ENCODE results near the gene ATP11A.
A peak's percentile ranks its signal among the peaks of the same experiment; 100 is the strongest.
"Not testable (repeated sequence)": the region's sequence is repeated elsewhere in the genome, so short reads cannot be mapped to it uniquely, and the experiment has no call there.

Gene ATP11A

GRCh38 chr13:112880221-112880641 lies 190.4 kb downstream of the ATP11A start:
- DNase-seq (ENCODE audit: low read depth), result no peak

GRCh38 chr13:112880976-112881540 lies 191.2 kb downstream of the ATP11A start:
- DNase-seq (ENCODE audit: low read depth), result no peak

GRCh38 chr13:112881656-112882554 lies 192.1 kb downstream of the ATP11A start:
- no peak for DNase-seq (ENCODE audit: low read depth)

- no peak for DNase-seq (ENCODE audit: low read depth)
These were observed 192.8 kb downstream of the ATP11A start for GRCh38 chr13:112882555-112883024.

GRCh38 chr13:112883241-112883945 lies 193.6 kb downstream of the ATP11A start:
- DNase-seq (ENCODE audit: low read depth), result no peak

GRCh38 chr13:112884700-112885099 lies 194.9 kb downstream of the ATP11A start:
- not testable (repeated sequence) for DNase-seq (ENCODE audit: low read depth)

GRCh38 chr13:112885242-112885781 lies 195.5 kb downstream of the ATP11A start:
- no peak for DNase-seq (ENCODE audit: low read depth)

GRCh38 chr13:112885782-112886268 lies 196.0 kb downstream of the ATP11A start:
- DNase-seq (ENCODE audit: low read depth), result peak; percentile 71

GRCh38 chr13:112887151-112887550 lies 197.3 kb downstream of the ATP11A start:
- DNase-seq (ENCODE audit: low read depth), result no peak

- DNase-seq (ENCODE audit: low read depth), result no peak
These were observed 197.7 kb downstream of the ATP11A start for GRCh38 chr13:112887557-112887991.

GRCh38 chr13:112888238-112889111 lies 198.6 kb downstream of the ATP11A start:
- no peak for DNase-seq (ENCODE audit: low read depth)

GRCh38 chr13:112889351-112890290 lies 199.8 kb downstream of the ATP11A start:
- no peak for DNase-seq (ENCODE audit: low read depth)

GRCh38 chr13:112890316-112891145 lies 200.7 kb downstream of the ATP11A start:
- no peak for DNase-seq (ENCODE audit: low read depth)

- no peak for DNase-seq (ENCODE audit: low read depth)
These were observed 201.9 kb downstream of the ATP11A start for GRCh38 chr13:112891477-112892401.

GRCh38 chr13:112892426-112893206 lies 202.8 kb downstream of the ATP11A start:
- DNase-seq (ENCODE audit: low read depth), result no peak

- DNase-seq (ENCODE audit: low read depth), result no peak
These were observed 203.3 kb downstream of the ATP11A start for GRCh38 chr13:112893207-112893569.

All from fibroblast of the conjunctiva (primary cell).